ENCODE data around the gene CACNA1C.

- TF ChIP-seq CTCF (conservative IDR thresholded peaks at IDR 0.05; ENCODE audit: low read depth, low read length) (no peak), EZH2 (IDR thresholded peaks at IDR 0.05; ENCODE audit: borderline replicate concordance, low read depth, low read length, poor library complexity, severe bottlenecking) (no peak)
Observed at GRCh38 chr12:2680676-2681039, 627.9 kb downstream of the CACNA1C start.

Measured in A673 (cell line).